HepG2 (cell line): Measurements from ENCODE around the gene NGFR. TPM values are rescaled to one million over a fixed set of nuclear protein-coding genes. Genes with fewer than 3 reads are reported as not detected.
A peak's percentile ranks its signal among the peaks of the same experiment; 100 is the strongest.

Experiments
- BORCS8-MEF2B ChIP-seq: sonication (generic); formaldehyde crosslinking; IDR thresholded peaks from 2 replicates; pipeline ENCODE4 v1.8.0; 2022; ENCODE audit warnings: mild to moderate bottlenecking, missing genetic modification reagents
- CHCHD3 ChIP-seq: sonication (generic); formaldehyde crosslinking; IDR thresholded peaks from 2 replicates; pipeline ENCODE4 v1.8.0; 2022; ENCODE audit warnings: mild to moderate bottlenecking, missing genetic modification reagents, moderate library complexity
- CSRNP2 ChIP-seq: sonication (generic); formaldehyde crosslinking; conservative IDR thresholded peaks from 2 replicates; pipeline ENCODE4 v1.8.0; 2022; ENCODE audit warnings: low read depth, missing genetic modification reagents
- GFI1 ChIP-seq: sonication (generic); formaldehyde crosslinking; IDR thresholded peaks from 2 replicates; pipeline ENCODE4 v1.5.0; 2020; ENCODE audit warnings: missing genetic modification reagents, mild to moderate bottlenecking, borderline replicate concordance
- GPBP1L1 ChIP-seq: sonication (generic); formaldehyde crosslinking; IDR thresholded peaks from 2 replicates; pipeline ENCODE4 v1.5.0; 2020; ENCODE audit warnings: mild to moderate bottlenecking, missing genetic modification reagents
- GZF1 ChIP-seq: sonication (generic); formaldehyde crosslinking; IDR thresholded peaks from 2 replicates; pipeline ENCODE4 v1.5.1; 2020; ENCODE audit warnings: mild to moderate bottlenecking, missing genetic modification reagents
- KDM6A ChIP-seq: IDR thresholded peaks from 2 replicates; pipeline ENCODE4 v1.6.1; 2016; ENCODE audit warnings: low read depth
- NR2F2 ChIP-seq: IDR thresholded peaks from 2 replicates; pipeline ENCODE4 v1.6.1; 2012; ENCODE audit warnings: low read depth, inconsistent platforms, borderline replicate concordance
- PATZ1 ChIP-seq: sonication (generic); formaldehyde crosslinking; IDR thresholded peaks from 2 replicates; pipeline ENCODE4 v1.4.0; 2020; ENCODE audit warnings: missing genetic modification reagents
- REL ChIP-seq: sonication (generic); formaldehyde crosslinking; conservative IDR thresholded peaks from 2 replicates; pipeline ENCODE4 v1.8.0; 2022; ENCODE audit warnings: mild to moderate bottlenecking, missing genetic modification reagents, moderate library complexity
- ZBTB14 ChIP-seq: sonication (generic); formaldehyde crosslinking; IDR thresholded peaks from 2 replicates; pipeline ENCODE4 v1.4.0; 2020; ENCODE audit warnings: missing genetic modification reagents
- ZBTB44 ChIP-seq: sonication (generic); formaldehyde crosslinking; IDR thresholded peaks from 2 replicates; pipeline ENCODE4 v1.4.0; 2020; ENCODE audit warnings: missing genetic modification reagents
- ZFP90 ChIP-seq: sonication (generic); formaldehyde crosslinking; IDR thresholded peaks from 2 replicates; pipeline ENCODE4 v1.8.0; 2022; ENCODE audit warnings: missing genetic modification reagents, mild to moderate bottlenecking, inconsistent platforms, borderline replicate concordance
- ZNF101 ChIP-seq: sonication (generic); formaldehyde crosslinking; IDR thresholded peaks from 2 replicates; pipeline ENCODE4 v1.4.0; 2020; ENCODE audit warnings: mild to moderate bottlenecking, low read depth, missing genetic modification reagents, borderline replicate concordance
- ZNF746 ChIP-seq: sonication (generic); formaldehyde crosslinking; IDR thresholded peaks from 2 replicates; pipeline ENCODE4 v1.8.0; 2022; ENCODE audit warnings: mild to moderate bottlenecking, missing genetic modification reagents
- ZNF816 ChIP-seq: sonication (generic); formaldehyde crosslinking; IDR thresholded peaks from 2 replicates; pipeline ENCODE4 v1.8.0; 2022; ENCODE audit warnings: missing genetic modification reagents, mild to moderate bottlenecking, borderline replicate concordance
- ZSCAN22 ChIP-seq: sonication (generic); formaldehyde crosslinking; IDR thresholded peaks from 2 replicates; pipeline ENCODE4 v1.4.0; 2020; ENCODE audit warnings: mild to moderate bottlenecking, missing genetic modification reagents
- ZSCAN9 ChIP-seq: IDR thresholded peaks from 2 replicates; pipeline ENCODE4 v1.6.1; 2016; ENCODE audit warnings: borderline replicate concordance
- polyA plus RNA-seq, 8 experiments: library from polyadenylated mRNA; depleted of rRNA in 3 of 8; stranded (reverse) in 7 of 8; unstranded in 1 of 8; fragments of >200 nt; fragmentation: Illumina TruSeq in 4 of 8; extraction: Trizol in 4 of 8; gene quantifications; 2 replicates each; pipeline versions ENCODE4 v1.2.1 to v1.2.3, GENCODE V29; 2011 to 2016; ENCODE audit warnings: low read depth in 4 of 8, missing spikeins in 1 of 8, mixed read lengths in 1 of 8; ENCODE audit not compliant: insufficient read depth in 1 of 8
- total RNA-seq, 5 experiments: library from RNA; depleted of rRNA; stranded (reverse); fragments of >200 nt; fragmentation: Illumina TruSeq; extraction: Trizol; gene quantifications; 2 replicates each; pipeline ENCODE4 v1.2.3, GENCODE V29; 2016; ENCODE audit warnings: low read depth in 1 of 5

NGFR gene
- total and polyA plus RNA-seq, 2 of the 13 experiments (the other 11 are each of a cell fraction or from before 2014, with no cell fraction given), result 1.1 to 1.8 TPM

GRCh38 chr17:49556223-49556943 lies 61.3 kb downstream of the NGFR start (continued):
- no peak for TF ChIP-seq CSRNP2 (CRISPR knock-in tag)
- no peak for TF ChIP-seq ZBTB14 (CRISPR knock-in tag)
- no peak for TF ChIP-seq ZNF816
- TF ChIP-seq REL (CRISPR knock-in tag), result no peak
- no peak for TF ChIP-seq GPBP1L1 (CRISPR knock-in tag)
- no peak for TF ChIP-seq NR2F2
- TF ChIP-seq PATZ1, result peak; percentile 70; the same call in 1 of the 2 replicates
- peak; percentile 75; the same call in 1 of the 2 replicates for TF ChIP-seq CHCHD3 (CRISPR knock-in tag)
- TF ChIP-seq ZSCAN22, result no peak
- peak; percentile 32; the same call in 1 of the 2 replicates for TF ChIP-seq ZSCAN9 (CRISPR knock-in tag)
- peak; percentile 65; the same call in 1 of the 2 replicates for TF ChIP-seq BORCS8-MEF2B (CRISPR knock-in tag)
- TF ChIP-seq KDM6A, result no peak
- no peak for TF ChIP-seq GZF1
- peak; percentile 55; the same call in 1 of the 2 replicates for TF ChIP-seq ZFP90 (CRISPR knock-in tag)
- peak; percentile 82; the same call in 1 of the 2 replicates for TF ChIP-seq ZBTB44
- TF ChIP-seq GFI1 (CRISPR knock-in tag), result peak; percentile 6; the same call in 1 of the 2 replicates
- no peak for TF ChIP-seq ZNF746
- no peak for TF ChIP-seq ZNF101 (CRISPR knock-in tag)
